ENCODE data around the gene COL4A2.

DNA sequence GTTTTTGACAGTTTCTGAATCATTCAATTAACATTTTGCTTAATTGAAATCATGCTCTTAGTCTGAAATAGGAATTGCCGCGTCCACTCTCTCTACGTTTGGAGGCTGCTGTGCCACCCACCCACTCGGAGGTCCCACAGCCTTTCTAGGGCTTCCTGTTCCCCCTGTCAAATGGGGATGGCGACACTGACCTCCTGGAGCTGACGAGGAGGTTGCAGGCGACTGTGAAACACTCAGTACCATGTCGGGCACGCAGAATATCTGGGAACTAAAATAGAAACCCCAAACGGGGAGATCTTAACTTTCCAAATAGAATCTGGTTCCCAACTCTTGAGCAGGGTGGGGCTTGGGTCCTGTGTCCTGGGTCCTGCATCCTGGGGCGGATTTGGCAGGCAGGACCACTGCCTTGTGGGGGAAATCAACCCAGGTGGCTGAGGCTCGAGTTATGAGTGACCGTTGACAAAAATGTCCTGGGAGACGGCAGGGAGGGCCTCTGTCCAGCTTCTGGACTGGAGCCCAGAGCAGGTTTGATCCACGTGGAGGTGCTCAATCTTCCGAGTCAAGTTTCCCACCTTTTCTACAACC is 129.8 kb downstream of the COL4A2 start:
- TF ChIP-seq, protein P1, sequence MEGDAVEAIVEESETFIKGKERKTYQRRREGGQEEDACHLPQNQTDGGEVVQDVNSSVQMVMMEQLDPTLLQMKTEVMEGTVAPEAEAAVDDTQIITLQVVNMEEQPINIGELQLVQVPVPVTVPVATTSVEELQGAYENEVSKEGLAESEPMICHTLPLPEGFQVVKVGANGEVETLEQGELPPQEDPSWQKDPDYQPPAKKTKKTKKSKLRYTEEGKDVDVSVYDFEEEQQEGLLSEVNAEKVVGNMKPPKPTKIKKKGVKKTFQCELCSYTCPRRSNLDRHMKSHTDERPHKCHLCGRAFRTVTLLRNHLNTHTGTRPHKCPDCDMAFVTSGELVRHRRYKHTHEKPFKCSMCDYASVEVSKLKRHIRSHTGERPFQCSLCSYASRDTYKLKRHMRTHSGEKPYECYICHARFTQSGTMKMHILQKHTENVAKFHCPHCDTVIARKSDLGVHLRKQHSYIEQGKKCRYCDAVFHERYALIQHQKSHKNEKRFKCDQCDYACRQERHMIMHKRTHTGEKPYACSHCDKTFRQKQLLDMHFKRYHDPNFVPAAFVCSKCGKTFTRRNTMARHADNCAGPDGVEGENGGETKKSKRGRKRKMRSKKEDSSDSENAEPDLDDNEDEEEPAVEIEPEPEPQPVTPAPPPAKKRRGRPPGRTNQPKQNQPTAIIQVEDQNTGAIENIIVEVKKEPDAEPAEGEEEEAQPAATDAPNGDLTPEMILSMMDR (IDR thresholded peaks at IDR 0.05), result no peak
- TF ChIP-seq POLR2A (IDR thresholded peaks at IDR 0.05), result no peak
